OCI-LY7 (cell line): ENCODE data around the gene POU2AF3.

Experiments used
- CTCF ChIP-seq: fragments of 200-600 bp; sonication (generic); conservative IDR thresholded peaks from 2 replicates; pipeline ENCODE4 v1.5.1; 2014; ENCODE audit warnings: mild to moderate bottlenecking, antibody characterized with exemption, low read length, moderate library complexity, mixed read lengths
- EZH2phosphoT487 ChIP-seq: fragments of 200-600 bp; sonication (generic); IDR thresholded peaks from 2 replicates; pipeline ENCODE4 v1.6.1; 2018; ENCODE audit warnings: low read depth, borderline replicate concordance, mild to moderate bottlenecking, mixed run types, antibody characterized with exemption, low read length, moderate library complexity, mixed read lengths

- TF ChIP-seq EZH2phosphoT487: no peak
- no peak for TF ChIP-seq CTCF
Observed at GRCh38 chr11:111350811-111351210, 52.5 kb downstream of the POU2AF3 start.
